Left colon (tissue), 2 donors: ENCODE data around the gene BCAS3. TPM values are rescaled to one million over a fixed set of nuclear protein-coding genes. Genes with fewer than 3 reads are reported as not detected.

Experiments
- ATAC-seq: fragments of 200-7000 bp; cut with Tn5 transposase; one replicate; pipeline ENCODE4 v1.9.1; 2020; ENCODE audit warnings: mild to moderate bottlenecking, moderate library complexity
- DNase-seq, 2 donors: peaks; one replicate each; pipeline ENCODE4 v3.0.0-alpha.2; 2020
- intact Hi-C, 2 donors: fragments of 100-400 bp; cut with DNase I in 1 of 2; cut with micrococcal nuclease in 1 of 2; formaldehyde crosslinking; loops; one replicate each; pipeline versions ENCODE4 v1.11.2 to v1.14.0; 2022; cut with DNase I, micrococcal nuclease
- total RNA-seq, 2 donors: library from RNA; stranded (reverse); fragmentation: NEBNext Ultra II Directional; extraction: Animal tissue kit (Norgen Biotek cat#: 25700); gene quantifications; one replicate each; pipeline ENCODE4 v1.2.1, GENCODE V29; 2021
- donor health status: DM: no; HTN: no; CAD: no.
- donor health status: DM: yes; HTN: yes; CAD: no.

The BCAS3 gene
- total RNA-seq, 2 donors from 2014 or later = 19.9 to 20.2 TPM

- intact Hi-C loops = no loop called here
- DNase-seq = no peak
- ATAC-seq = no peak
Measured at GRCh38 chr17:61380217-61380835, 702.7 kb downstream of the BCAS3 start.

GRCh38 chr17:61380836-61381525 is 703.3 kb downstream of the BCAS3 start:
- ATAC-seq = no peak
- intact Hi-C loops = no loop called here
- DNase-seq = no peak

DNA sequence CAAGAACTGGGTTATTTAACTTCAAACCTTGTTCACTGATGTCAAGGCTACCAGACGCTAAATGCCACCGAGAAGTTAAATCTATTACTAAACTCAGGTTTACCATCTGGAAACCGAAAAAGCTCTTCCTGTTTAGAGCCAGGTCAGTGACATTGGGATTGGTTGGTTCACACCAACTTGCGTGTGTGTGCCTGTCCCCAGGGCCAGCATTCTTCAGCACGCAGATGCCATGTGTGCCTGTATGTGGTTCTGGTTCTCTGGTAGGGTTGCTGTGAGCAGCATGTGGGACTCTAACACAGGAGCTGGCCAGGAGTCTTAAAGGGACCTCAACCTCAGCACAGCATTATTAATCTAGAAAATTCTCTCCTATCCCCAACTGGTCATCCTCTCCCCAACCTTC is 703.9 kb downstream of the BCAS3 start:
- ATAC-seq = no peak
- DNase-seq = no peak
- intact Hi-C loops = no loop called here

DNA sequence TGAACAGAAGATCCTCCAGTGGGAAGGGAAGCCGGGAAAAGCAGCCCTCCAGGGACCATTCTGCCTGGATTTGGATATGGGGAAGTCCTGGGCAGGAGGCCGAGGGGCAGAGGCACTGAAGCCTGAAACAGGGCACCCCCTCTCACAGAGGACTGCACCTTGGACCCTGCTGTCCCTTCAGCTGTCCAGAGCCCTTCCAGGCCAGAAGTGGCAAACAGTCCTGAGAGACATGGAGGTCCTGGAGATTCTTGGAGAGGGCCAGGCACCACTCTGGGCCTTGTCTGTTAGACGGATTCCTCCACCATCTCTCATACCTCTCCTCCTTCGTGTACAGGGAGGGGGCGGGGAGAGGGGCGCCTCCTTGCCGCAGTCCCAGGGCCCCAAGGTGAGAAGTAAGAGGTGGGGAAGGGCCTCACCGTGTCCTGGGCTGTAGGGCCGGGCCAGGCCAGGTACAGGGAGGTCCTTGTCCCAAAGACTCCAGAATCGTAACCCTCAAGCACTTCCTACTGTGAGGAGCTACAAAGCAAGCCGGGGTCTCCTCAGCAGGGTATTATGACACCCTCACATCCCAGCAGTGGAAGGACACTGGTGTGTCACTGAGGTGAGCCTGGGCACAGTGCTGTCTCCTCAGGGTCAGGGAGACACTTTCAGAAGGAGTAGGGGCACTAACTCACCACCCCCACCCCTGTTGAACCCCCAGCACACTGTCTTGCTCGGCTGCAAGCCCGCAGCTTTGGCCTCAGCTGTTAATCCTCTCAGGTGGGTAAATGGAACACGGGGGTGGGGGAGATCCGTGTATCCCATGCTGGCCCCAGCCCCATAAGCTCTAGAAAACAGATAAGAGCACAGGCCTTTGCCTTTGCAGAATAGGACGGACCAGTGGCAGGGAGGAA is 705.4 kb downstream of the BCAS3 start:
- DNase-seq = no peak
- intact Hi-C loops = no loop called here
- ATAC-seq = no peak

- no peak for DNase-seq
- ATAC-seq = no peak
- intact Hi-C loops = no loop called here
Measured at GRCh38 chr17:61383689-61384201, 706.1 kb downstream of the BCAS3 start.

- DNase-seq = no peak
- intact Hi-C loops = no loop called here
- no peak for ATAC-seq
Measured at GRCh38 chr17:61384354-61384691, 706.7 kb downstream of the BCAS3 start.

DNA sequence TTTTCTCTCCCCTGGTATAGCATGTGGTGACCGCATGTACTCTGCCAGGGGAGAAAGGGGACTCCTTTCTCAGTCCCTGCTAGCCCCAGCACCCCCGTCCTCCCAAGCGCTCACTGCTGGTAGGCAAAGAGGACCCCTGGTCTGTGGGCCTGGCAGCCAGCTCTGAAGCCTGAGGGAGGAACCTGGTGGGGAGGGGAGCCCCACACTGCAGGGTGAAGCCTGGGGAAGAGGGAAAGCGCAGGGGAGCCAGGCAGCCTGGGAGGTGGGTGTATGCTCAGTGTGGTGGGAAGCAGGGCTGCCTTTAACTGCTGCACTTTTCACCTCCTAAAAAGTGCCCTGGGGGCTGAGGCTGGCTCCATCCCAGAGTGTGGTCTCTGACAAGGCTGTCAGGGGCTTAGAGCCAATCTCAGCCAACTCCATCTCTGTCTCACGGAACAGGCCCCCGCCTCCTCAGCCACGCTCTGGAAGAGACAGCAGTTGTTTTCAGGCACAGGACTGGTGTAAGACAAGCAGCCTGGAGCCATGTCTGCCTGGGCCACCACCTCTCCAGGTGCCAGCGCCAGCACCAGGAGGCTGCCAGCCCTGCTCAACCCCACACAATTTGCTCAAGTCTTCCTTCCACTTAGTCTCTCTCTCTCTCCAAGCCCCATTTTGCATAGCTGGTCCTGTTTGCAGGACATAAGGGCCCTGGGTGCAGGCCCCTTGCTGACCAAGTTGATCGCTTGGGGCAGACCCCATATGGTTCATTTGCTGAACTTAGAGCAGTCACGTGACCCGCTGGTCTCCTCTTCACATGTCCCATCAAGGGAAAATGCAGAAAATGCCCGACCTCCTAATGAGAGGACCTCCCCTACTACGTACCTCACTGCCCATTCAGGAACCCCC is 707.3 kb downstream of the BCAS3 start:
- ATAC-seq (no peak), DNase-seq (no peak)
- intact Hi-C loops = no loop called here

GRCh38 chr17:61385577-61386236 is 708.1 kb downstream of the BCAS3 start:
- intact Hi-C loops = no loop called here
- ATAC-seq (no peak), DNase-seq (no peak)

GRCh38 chr17:61386251-61386650 is 708.6 kb downstream of the BCAS3 start:
- intact Hi-C loops = no loop called here
- ATAC-seq (no peak), DNase-seq (no peak)

DNA sequence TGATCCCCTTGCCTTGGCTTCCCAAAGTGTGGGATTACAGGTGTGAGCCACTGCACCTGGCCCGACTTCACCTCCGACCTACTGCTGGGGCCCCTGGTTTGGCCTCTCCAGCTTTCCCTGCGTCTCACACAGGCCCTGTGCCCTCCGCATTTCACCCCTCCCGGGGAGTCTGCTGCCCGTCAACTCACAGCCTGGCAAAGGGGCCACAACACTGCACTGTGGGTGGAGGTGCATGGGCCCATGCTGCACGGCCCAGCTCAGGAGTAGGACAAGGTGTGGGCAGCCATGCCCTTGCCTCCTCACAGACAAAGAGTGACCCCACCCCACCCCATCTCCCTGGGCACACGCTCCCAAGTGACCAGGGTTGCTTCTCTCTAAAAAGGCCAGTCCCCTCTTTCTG is 709.4 kb downstream of the BCAS3 start:
- no peak for ATAC-seq
- no peak for DNase-seq
- intact Hi-C loops = no loop called here

DNA sequence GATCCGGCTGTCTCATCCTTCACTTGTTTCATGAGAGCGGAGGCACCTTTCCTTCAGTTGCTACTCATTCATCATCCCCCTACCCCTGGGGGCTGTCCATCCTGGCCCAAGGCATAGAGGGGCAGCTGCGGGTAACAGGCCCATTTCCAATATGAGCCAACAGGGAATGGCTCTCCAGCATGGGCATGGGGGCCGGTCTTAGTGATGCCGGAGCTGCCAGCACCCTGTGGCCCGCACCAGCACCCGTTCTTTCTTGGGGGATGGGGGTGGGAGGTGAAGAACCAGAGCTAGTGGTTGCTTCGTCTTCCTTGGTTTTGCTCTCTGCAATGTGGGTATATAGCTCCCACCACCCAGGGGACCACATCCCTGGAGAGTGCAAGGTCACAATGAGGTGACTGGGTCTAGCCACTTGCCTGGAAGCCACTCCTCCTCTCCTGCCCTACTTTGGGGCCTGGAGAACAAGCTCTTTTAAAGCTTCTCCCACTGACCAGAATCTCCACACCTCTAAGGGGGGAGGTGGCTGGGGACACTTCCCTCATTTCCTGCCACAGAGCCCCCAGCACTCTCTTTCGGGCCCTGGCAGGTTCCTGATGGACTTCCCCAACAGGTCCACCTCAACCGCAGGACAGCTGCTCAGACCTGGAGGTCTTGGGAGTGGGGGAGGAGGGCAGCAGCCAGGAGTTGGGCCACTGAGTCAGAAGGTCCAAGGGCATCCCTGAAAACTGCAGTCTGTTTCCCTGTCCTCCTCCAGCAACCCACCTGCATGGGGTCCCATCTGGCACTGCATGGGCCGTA is 710.1 kb downstream of the BCAS3 start:
- DNase-seq (no peak), ATAC-seq (no peak)
- intact Hi-C loops = no loop called here

- ATAC-seq (no peak), DNase-seq (no peak)
- intact Hi-C loops = no loop called here
Measured at GRCh38 chr17:61388561-61389356, 711.1 kb downstream of the BCAS3 start.

- intact Hi-C loops = loop anchor here in 1 of 2 donors (5.0 kb wide), 1 partner anchor 388 kb away; no protein-coding TSS in a partner anchor
- DNase-seq = no peak
- peak; percentile 62 for ATAC-seq
Measured at GRCh38 chr17:61389670-61390478, 712.2 kb downstream of the BCAS3 start.

- ATAC-seq = no peak
Measured at GRCh38 chr17:61390479-61390791, 712.8 kb downstream of the BCAS3 start.

DNA sequence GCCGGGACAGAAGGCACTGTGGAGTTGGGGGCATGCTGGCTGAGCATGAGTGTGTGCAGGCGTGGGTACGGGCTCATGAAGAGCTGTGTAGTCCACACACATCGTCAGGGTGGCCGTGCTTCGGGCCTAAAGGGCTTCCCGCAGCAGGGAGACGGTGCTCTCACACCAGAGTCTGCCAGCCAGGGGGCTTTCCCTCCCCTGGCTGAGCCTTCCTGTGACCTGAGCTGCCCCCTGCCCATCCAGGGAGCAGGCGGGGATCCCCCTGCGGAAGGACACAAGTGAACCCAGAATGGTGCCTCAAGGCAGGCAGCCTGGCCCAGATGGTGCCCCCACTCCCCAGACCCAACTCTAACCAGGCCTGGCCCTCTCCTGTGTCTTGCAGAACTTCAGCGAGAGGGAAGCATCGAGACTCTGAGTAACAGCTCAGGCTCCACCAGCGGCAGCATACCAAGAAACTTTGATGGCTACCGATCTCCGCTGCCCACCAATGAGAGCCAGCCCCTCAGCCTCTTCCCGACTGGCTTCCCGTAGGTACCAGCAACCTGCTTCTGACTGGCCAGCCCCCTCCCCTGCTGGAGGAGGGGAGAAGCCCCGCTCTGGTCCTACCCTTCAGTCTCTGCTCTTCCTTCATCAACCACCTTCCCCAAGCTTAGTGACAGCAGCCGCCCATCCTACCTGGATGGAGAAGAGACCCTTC is 714.1 kb downstream of the BCAS3 start:
- intact Hi-C loops = loop anchor here in 1 of 2 donors (5.0 kb wide), 1 partner anchor 389 kb away; no protein-coding TSS in a partner anchor
- ATAC-seq = no peak
- no peak for DNase-seq

More at GRCh38 chr17:61390479-61390791, 712.8 kb downstream of the BCAS3 start:
- no peak for DNase-seq
- intact Hi-C loops = loop anchor here in 1 of 2 donors (5.0 kb wide), 1 partner anchor 388 kb away; no protein-coding TSS in a partner anchor
